ENCODE results near the gene ACSL3.
"Not testable (repeated sequence)": the region's sequence is repeated elsewhere in the genome, so short reads cannot be mapped to it uniquely, and the experiment has no call there.

Gene ACSL3

DNA sequence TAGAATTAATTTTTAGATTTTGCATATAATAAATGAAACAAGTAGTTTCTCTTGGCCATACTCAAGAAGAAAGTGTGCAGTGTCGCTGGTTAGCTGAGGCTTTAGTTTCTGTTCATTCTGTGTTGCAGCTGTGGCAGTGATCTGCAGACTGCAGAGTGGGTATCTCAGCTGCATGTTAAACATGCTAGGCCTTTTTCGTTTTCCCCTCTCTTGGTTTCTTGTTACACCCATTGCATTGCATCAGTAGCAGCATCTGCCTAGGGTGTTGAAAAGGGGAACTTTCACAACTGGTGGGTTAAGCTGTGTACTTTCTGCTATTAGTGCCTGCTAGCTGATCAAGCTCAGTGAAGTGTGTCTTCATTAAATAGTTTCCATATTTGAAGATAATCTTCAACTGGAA, 51.3 kb downstream of the ACSL3 start:
- DNase-seq (ENCODE audit: low read depth in 2 of 2), result no peak

DNA sequence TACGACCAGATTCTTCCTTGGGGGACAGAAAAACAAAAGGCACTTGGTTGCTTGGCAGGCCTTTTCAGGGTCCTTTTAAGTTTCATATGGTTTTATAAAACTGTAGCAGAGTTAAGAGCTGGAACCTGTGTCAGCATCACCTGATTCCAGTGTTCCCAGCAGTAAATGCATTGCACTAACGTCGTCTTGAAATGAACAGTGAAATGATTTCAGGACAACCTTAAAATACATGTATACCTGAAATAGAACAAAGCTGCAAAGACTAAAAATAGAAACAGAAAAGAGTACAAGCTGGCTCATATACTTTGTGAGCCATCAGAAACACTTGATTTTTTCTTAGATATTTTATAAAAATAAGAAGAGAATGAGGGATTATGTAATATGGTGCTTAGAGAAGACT, 51.9 kb downstream of the ACSL3 start:
- DNase-seq (ENCODE audit: low read depth in 2 of 2), result no peak

DNA sequence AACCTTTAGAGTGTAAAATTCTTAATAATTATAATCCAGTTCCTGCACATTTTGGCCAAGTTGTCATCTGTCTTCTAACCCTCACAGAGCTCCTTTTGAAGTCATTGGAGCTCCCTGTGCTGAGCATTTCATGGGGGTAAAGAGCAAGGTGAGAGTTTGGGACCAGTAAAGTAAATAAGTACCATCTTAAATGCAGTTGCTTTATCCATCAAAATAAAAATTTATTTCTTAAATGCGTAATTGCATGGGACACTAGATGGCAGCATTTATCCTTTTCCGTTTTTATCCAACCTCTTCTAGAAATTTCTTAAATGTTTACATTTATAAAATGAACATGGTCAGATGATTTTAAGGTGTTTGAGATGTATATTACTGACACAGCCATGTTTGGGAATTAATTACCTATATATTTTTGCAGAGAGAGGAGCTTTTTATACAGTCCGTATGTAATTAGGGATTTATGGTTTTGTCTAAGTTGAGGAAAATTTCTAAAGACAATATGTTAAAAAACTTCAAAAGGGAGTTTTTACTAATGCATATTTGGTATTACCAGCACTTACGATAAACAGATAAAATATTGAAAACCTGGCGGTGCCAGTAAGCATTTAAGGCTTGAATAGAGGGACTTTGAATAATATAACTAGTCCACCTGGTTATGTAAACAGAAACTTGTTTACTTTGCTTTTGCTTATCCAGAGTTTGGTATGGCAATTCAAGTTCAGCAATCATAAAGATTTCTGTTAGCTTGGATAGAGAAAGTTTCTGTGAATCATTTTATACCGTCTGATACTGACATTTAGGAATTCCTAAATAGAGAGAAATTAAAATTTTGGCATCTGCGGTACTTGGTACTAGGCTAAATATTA, 54.5 kb downstream of the ACSL3 start:
- DNase-seq (ENCODE audit: low read depth in 2 of 2), result no peak

DNA sequence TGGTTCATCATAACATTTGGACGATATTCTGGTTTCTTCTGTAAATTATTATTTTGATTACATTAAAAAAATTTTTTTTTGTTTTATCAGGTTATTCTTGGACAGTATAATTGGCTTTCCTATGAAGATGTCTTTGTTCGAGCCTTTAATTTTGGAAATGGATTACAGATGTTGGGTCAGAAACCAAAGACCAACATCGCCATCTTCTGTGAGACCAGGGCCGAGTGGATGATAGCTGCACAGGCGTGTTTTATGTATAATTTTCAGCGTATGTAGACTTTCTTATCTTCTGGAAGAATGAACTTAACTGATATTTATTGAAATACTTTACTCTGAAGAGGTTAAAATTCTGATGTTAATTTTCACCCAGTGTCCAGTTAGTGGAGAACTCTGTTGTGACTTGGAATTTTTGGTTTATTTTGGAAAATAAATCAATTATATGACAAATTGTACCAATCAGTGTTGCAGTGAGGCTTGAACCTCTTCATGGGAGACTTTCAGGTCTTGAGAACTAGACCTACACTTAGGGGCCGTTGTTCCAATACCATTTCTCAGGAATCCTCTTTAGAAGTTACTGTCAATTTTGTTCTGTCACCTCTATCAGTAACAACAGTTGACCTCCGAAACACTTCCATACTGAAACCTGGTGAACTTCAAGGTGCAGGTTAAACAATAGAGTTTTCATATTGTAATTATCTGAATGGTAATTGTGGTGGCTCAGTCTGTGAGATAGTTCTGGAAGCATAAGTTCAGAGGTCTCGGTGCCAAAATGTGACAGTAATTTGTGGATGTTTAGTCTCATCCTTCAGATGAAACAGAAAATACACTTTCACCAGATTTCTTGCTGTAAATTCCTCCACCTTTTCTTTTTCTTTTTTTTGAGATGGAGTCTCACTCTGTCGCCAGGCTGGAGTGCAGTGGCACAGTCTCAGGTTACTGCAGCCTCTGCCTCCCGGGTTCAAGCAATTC, 55.7 kb downstream of the ACSL3 start:
- DNase-seq (ENCODE audit: low read depth in 2 of 2), result no peak

DNA sequence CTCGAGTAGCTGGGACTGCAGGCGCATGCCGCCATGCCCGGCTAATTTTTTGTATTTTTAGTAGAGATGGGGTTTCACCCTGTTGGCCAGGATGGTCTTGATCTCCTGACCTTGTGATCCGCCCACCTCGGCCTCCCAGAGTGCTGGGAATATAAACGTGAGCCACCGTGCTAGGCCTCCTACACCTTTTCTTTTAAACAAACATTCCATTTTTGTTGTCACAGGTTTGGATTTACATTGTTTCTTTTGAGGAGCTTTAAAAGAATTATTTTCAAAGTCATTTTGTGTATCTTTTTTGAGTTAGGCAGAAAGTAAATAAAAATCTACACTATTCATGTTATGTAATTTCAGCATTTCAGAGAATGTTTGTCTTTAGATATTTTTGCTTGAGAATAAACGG, 56.4 kb downstream of the ACSL3 start:
- not testable (repeated sequence) for DNase-seq (ENCODE audit: low read depth in 2 of 2)

DNA sequence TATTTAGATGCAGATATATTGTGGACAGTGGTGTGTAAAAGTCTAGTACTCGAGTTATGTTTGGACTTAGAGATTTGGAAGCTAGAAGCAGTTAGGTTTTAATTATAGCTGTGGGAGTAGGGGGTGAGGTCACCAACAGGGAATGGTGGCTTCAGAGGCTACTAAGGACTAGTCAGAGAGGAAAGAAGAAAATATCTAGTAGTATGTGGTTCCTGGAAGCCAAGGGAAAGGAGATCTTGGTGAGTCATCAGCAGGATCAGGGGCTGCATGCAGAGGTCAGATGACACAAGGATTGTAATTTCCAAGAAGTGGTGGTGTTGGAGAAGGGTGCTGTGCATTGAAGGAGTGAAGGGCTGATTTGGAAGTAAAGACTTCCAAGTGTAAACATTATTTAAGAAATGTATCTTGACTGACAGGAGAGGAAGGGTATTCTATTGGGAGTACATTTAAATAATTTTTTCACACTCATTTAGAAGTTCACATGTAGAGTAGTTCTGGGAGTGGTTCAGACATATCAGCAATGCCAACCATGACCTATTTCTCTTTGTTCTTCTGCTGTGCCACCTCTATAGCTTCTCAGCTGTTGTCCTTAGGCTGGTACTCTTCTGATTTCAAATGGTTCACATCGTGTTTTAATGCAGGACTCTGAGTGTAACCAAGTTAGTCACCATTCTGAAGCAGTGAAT, 59.1 kb downstream of the ACSL3 start:
- no peak for DNase-seq (ENCODE audit: low read depth in 2 of 2)

DNA sequence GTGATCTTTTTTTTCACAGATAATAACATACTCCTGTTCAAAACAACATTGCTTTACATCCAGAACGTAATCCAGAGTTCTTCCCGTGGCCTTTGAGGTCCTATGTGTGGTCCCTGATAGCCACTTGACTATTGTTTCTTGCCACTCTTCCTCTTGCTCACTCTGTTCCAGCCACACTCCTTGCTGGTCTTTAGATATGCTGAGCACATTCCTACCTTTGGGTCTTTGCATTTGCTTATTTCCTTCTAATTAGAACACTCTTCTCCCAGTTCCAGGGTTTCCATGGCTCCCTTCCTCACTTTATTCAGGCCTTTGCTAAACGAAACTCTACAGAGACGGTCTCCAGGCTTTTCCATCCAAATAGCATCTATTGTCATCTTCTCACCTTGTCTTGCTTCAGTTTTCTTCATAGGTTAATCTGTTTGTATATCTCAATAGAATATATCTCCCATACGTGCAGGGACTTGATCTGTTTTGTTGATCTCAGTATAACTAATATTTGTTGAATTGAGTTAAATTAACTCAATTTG, 59.9 kb downstream of the ACSL3 start:
- DNase-seq (ENCODE audit: low read depth in 2 of 2), result no peak

DNA sequence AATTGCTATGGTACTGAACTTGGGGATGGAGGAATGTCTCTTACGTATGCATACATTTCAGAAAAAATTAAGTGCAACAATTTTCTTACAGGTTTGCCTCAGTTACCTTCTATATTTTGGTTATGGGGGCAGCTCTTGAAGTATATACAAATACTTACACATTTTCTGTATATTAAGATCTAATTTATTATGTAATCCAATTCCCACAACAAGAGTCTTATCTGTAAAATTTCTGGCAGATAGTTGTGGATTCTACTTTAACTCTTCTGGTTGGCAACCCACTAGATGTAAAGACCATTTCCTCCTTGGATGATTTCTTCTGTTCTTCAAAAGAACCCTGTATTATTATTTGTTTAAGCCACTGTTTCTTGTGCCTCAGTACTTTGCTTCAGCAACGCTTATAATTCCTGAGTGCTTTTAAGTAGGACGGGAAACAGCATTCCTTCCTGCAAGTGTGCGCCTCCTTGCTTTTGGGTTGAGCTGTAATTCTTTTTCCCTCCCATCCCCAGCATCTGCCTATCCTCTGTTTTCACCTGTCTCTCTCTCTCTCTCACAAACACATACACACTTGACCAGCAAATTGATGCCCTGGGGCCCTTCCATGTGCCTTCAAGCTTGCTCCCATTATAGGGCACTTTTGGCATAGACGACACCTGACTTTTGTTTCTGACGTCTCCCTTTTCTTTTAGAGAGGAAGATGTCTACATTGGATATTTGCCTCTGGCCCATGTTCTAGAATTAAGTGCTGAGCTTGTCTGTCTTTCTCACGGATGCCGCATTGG, 61.4 kb downstream of the ACSL3 start:
- DNase-seq (ENCODE audit: low read depth in 2 of 2), result no peak

DNA sequence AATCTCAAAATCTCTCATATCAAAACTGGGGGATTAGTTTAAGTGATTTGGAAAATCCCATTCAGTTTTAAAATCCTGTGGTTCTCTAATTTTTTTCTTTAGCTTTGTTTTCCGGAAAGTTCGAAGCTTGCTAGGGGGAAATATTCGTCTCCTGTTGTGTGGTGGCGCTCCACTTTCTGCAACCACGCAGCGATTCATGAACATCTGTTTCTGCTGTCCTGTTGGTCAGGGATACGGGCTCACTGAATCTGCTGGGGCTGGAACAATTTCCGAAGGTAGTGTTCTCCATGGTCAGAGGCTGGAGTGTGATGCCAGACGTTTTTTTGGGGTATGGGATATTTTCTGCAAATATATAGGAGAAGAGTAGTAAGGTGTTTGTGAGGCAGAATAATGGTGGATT, 66.1 kb downstream of the ACSL3 start:
- no peak for DNase-seq (ENCODE audit: low read depth in 2 of 2)

DNA sequence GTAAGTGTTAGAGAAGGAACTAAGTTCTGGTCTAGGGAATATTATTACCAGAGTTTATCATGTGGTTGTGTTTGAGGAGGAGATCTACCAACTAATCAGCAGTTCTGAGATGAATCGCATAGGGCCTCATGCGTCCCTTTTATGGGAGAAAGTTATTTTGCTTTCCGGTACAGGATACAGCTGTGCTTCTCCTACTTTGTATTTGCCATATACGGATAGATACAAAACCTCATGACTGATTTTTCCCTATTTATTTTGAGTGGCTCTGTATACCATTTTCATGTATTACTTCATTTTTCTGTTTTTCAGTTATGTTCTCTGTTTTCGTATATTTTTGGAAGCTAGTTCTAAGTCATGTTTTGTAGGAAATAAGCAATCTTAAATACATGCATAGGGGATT, 66.8 kb downstream of the ACSL3 start:
- DNase-seq (ENCODE audit: low read depth in 2 of 2), result no peak

DNA sequence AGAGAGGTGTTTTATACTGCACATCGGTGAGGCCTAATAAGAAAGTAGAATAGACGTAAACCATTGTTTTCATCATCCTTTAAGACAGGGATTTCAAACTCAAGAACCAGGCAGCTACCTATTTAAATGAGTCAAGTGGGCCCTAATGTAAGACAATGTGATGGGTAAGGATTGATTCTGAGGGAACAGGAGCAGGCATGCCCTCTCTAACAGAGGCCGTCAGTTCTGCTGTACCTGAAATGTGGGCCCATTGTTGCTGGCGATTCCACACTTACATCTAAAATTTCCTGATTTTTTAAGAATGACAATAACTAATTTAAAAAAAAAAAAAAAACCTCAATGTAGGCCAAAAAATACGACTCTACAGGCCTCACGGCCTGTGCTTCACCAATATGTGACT, 67.5 kb downstream of the ACSL3 start:
- no peak for DNase-seq (ENCODE audit: low read depth in 2 of 2)

DNA sequence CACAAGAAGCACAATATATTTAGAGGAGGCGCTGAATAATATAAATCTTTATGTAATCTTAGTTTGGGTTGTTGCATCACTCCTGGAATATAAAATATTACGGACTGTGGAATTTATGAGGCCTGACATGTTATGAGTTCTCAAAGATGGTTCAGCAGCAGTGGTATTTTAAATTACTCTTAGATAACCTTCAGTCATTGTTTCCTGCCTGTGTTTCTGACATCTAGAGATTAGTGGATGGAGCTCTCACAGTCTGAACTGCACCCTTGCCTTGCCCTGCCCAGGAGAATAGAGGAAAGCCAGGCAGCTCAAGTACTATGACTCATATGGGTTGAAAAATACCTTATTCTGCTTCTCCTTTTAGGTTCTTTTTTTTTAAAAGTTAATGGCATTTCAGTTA, 70.0 kb downstream of the ACSL3 start:
- DNase-seq (ENCODE audit: low read depth in 2 of 2), result no peak

DNA sequence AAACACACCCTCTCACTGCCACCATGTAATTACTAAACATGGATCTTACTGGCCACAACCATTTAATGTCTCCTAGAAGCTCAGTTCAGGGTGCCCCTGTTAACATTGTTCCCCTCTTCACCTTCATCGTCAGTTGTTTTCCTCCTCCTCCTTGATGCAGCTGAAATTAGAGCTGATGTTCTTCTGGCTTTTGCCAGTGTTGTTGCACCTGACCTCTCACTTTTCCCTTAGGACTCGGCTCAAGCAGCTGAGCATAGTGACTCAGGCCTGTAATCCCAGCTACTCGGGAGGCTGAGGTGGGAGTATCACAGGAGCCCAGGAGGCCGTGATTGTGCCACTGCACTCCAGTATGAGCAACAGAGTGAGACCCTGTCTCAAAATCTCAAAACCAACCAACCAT, 70.8 kb downstream of the ACSL3 start:
- no peak for DNase-seq (ENCODE audit: low read depth in 2 of 2)

DNA sequence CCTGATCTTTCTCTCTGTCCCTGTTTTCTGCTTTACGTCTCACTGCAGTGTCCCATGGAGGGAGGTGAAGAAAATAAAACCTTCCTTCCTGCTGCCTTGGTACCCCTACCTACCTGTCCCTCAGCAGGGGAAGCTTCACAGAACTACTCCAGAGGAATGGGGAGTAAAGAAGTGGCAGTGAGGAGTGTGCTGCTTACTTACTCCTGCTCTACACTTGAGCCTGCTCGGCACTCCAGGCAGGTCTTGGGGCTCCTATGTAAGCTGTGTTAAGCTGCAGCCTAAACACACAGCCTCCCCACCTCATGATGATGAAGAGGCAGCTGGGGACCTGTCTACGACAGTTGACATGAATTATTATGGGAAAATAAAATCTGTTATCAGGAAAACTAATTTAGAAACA, 72.6 kb downstream of the ACSL3 start:
- DNase-seq (ENCODE audit: low read depth in 2 of 2), result no peak

DNA sequence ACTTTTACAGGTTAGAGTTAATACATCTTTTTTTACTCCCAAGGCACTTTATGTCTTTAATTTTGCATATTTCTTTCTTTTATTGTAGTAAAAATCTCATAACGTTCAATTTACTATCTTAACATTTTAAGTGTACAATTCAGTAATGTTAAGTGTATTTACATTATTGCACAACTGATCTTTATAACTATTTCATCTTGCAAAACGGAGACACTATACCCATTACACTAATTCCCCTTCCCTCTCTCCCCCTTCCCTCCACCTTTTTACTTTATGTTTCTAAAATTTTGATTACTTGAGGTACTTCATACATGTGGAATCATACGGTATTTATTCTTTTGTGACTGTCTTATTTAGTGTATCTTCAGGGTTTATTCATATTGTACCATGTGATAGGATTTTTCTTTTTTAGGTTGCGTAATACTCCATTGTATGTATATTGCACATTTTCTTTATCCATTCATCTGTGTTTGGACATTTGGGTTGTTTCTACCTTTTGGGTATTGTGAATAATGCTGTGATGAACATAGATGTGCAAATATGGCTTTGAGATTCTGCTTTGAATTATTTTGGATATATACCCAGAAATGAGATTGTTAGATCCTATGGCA, 75.0 kb downstream of the ACSL3 start:
- no peak for DNase-seq (ENCODE audit: low read depth in 2 of 2)

DNA sequence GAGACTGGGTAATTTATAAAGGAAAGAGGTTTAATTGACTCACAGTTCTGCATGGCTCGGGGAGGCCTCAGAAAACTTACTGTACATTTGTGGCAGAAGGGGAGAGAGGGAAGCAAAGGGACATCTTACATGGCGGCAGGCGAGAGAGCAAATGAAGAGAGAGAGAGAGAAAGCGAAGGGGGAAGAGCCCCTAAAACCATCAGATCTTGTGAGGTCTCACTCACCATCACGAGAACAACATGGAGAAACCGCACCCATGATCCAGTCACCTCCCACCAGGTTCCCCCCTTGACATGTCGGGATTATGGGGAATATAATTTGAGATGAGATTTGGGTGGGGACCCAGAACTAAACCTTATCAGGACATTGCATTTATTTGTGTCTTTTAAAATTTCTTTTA, 75.9 kb downstream of the ACSL3 start:
- no peak for DNase-seq (ENCODE audit: low read depth in 2 of 2)

DNA sequence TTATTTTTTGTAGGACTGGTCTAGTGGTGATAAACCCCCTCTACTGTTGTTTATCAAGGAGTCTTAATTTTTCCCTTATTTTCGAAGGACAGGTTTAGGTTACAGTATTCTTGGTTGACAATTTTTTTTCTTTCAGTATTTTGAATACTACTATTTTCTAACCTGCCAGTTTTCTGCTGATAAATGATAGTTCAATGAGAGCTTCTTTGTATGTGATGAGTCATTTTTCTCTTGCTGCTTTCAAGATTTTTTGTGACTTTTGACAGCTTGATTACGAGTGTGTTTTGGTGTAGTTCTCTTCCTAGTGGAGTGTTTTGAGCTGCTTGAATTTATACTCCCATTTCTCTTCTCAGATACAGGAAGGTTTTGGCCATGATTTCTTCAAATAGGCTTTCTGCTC, 77.5 kb downstream of the ACSL3 start:
- no peak for DNase-seq (ENCODE audit: low read depth in 2 of 2)

DNA sequence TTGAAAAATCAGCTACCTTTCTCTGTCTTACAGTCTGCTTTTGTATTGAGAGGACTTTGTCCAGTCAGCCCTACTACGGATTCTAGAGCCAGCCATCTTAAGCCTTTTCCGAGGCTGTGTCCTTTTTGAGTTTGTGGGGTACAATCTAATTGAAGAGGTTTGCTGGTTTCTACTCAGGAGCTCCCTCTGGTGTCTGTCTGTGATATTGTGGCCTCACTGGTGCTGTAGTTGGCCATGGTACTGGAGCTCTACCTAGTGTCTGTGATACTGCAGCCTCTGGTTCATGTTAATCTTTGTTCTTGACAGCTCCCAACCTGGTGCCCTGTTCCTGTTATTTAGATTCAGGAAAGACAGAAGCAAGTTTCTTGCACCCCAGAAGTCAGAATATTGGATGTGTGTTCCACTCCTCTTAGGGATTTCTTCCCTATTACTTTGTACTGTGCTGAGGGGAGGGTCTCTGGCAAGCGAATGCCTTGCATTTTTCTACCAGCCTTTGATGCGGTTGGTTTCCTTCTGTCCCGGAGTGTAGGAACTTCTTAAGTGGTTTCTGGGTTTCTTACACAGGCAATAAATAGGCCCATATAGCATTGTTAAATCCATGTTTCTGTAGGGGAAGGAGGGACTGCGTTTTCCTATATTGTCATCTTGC, 78.5 kb downstream of the ACSL3 start:
- peak; percentile 51 to 55 for DNase-seq (ENCODE audit: low read depth in 2 of 2)

DNA sequence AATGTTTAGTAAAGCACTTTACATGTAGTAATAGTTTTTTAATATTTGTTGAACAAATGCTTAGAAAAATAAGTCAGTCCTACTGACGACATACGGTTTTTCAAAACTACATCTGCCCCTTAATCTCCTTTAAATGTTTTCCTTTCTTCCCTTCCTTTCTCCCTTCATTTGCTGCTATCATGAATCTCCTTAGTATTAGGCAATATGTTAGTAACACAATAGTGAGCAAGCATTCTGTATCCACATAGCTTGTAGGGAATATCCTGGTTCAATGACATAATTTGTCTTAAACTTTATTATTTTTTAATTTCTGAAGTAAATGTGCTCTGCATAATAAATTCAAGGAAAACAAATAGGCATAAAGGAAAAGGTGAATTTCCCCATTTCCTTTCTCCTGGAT, 79.1 kb downstream of the ACSL3 start:
- DNase-seq (ENCODE audit: low read depth in 2 of 2), result no peak

DNA sequence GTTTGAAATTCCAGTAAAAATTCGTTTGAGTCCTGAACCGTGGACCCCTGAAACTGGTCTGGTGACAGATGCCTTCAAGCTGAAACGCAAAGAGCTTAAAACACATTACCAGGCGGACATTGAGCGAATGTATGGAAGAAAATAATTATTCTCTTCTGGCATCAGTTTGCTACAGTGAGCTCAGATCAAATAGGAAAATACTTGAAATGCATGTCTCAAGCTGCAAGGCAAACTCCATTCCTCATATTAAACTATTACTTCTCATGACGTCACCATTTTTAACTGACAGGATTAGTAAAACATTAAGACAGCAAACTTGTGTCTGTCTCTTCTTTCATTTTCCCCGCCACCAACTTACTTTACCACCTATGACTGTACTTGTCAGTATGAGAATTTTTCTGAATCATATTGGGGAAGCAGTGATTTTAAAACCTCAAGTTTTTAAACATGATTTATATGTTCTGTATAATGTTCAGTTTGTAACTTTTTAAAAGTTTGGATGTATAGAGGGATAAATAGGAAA, 80.7 kb downstream of the ACSL3 start:
- DNase-seq (ENCODE audit: low read depth in 2 of 2), result no peak

All from stimulated activated CD4-positive, alpha-beta T cell treated with anti-CD3 and anti-CD28 coated beads, Interleukin-4, amount 100 ng/mL, for 48 hours (primary cell).